ENCODE data around the gene FBXL5. TPM values are rescaled to one million over a fixed set of nuclear protein-coding genes. Genes with fewer than 3 reads are reported as not detected.

The FBXL5 gene
- total RNA-seq, 1 donor from 2014 or later, result 92.2 TPM

DNA sequence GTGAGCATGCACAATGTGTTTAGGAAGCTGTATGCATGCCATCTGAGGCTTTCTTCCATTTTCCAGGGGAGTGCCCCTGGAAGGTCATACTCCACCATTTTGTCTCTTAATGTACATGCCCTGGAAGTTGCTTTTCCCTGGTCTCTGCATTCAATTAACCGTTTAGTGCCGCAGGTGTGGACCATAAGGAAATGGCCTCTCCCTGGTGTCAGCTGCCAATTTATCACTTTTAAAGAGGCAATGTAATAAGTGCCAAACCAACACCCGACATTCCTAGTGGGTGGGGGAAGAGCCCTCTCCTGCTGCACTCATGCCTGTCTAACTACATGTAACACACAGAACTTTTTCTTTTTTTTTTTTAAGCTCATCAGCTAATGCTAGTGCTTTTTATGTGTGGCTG is 40.6 kb upstream of the FBXL5 start:
- H3K36me3 Mint-ChIP-seq (ENCODE audit: low read depth, unreplicated experiment), result peaks cover 11% of the 10 kb centered on the region
- Histone ChIP-seq H3K9me3 (ENCODE audit: insufficient read depth, low read depth, low read length) (no peaks in the 10 kb centered on the region), H3K27ac (ENCODE audit: low read depth, low read length) (peak overlapping the region; percentile 99), H3K79me2 (ENCODE audit: insufficient read depth, low read length) (no peaks in the 10 kb centered on the region), H3K27me3 (ENCODE audit: insufficient read depth, low read length) (no peaks in the 10 kb centered on the region), H3K9ac (ENCODE audit: low read length) (peak overlapping the region; percentile 76), H2AFZ (ENCODE audit: low read depth, low read length) (no peak overlapping the region), H3K4me2 (ENCODE audit: low read length) (peak overlapping the region; percentile 78), H4K20me1 (ENCODE audit: insufficient read depth, low read length) (no peaks in the 10 kb centered on the region), H3K4me3 (ENCODE audit: insufficient read depth, low read depth, low read length) (peak overlapping the region; percentile 13), H3K36me3 (ENCODE audit: insufficient read depth, low read length) (no peaks in the 10 kb centered on the region), H3K4me1 (ENCODE audit: insufficient read depth, low read length) (peaks cover 44% of the 10 kb centered on the region)
- FAIRE-seq (no peak), DNase-seq (ENCODE audit: low read depth) (peak; percentile 47)
- H3K27ac Mint-ChIP-seq (ENCODE audit: unreplicated experiment), result peak overlapping the region; percentile 97
- peak overlapping the region; percentile 47 for H3K4me3 Mint-ChIP-seq (ENCODE audit: unreplicated experiment)
- peaks cover 11% of the 10 kb centered on the region for H3K9me3 Mint-ChIP-seq (ENCODE audit: unreplicated experiment)
- no peaks in the 10 kb centered on the region for H3K27me3 Mint-ChIP-seq (ENCODE audit: low read depth, unreplicated experiment)
- peaks cover 52% of the 10 kb centered on the region for H3K4me1 Mint-ChIP-seq (ENCODE audit: low read depth, unreplicated experiment)
- no peak for TF ChIP-seq CTCF (IDR thresholded peaks at IDR 0.05; ENCODE audit: insufficient read depth, low read depth, low read length)
- no peak for TF ChIP-seq EZH2 (IDR thresholded peaks at IDR 0.05; ENCODE audit: insufficient read depth, low read length)

DNA sequence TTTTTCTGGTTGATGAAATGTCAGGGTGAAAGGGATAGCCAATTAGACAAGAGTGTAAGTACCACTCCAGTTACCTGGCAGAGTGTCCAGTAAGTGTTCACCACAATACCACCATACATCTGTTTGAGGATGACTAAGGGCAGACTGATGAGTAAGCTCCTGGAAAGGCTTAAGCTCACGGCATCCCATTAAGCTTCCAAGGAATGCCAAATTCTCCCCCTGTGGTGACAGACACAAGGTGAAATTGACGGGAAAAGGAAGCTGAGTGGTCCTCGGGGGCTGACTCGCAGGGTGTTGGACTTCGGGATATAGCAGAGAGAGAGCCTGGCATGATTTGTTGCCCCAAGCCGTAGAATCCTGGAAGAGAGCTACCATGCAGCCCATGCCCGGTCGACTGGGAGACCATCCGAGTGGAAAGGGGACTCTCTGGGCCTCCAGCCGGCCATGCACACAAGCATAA is 40.1 kb upstream of the FBXL5 start:
- Histone ChIP-seq H3K9ac (ENCODE audit: low read length) (peak overlapping the region; percentile 76), H3K36me3 (ENCODE audit: insufficient read depth, low read length) (no peaks in the 10 kb centered on the region), H2AFZ (ENCODE audit: low read depth, low read length) (no peak overlapping the region), H3K4me3 (ENCODE audit: insufficient read depth, low read depth, low read length) (peak overlapping the region; percentile 13), H3K9me3 (ENCODE audit: insufficient read depth, low read depth, low read length) (no peaks in the 10 kb centered on the region), H3K4me1 (ENCODE audit: insufficient read depth, low read length) (peaks cover 47% of the 10 kb centered on the region), H4K20me1 (ENCODE audit: insufficient read depth, low read length) (no peaks in the 10 kb centered on the region), H3K27me3 (ENCODE audit: insufficient read depth, low read length) (no peaks in the 10 kb centered on the region), H3K4me2 (ENCODE audit: low read length) (peak overlapping the region; percentile 78), H3K27ac (ENCODE audit: low read depth, low read length) (peak overlapping the region; percentile 99), H3K79me2 (ENCODE audit: insufficient read depth, low read length) (no peaks in the 10 kb centered on the region)
- no peak overlapping the region for H3K4me3 Mint-ChIP-seq (ENCODE audit: unreplicated experiment)
- H3K27ac Mint-ChIP-seq (ENCODE audit: unreplicated experiment), result peak overlapping the region; percentile 97
- peaks cover 55% of the 10 kb centered on the region for H3K4me1 Mint-ChIP-seq (ENCODE audit: low read depth, unreplicated experiment)
- peak; percentile 100 for DNase-seq (ENCODE audit: low read depth)
- peak; percentile 100 for FAIRE-seq
- TF ChIP-seq CTCF (IDR thresholded peaks at IDR 0.05; ENCODE audit: insufficient read depth, low read depth, low read length), result no peak
- TF ChIP-seq EZH2 (IDR thresholded peaks at IDR 0.05; ENCODE audit: insufficient read depth, low read length), result no peak
- peaks cover 11% of the 10 kb centered on the region for H3K36me3 Mint-ChIP-seq (ENCODE audit: low read depth, unreplicated experiment)
- H3K27me3 Mint-ChIP-seq (ENCODE audit: low read depth, unreplicated experiment), result no peaks in the 10 kb centered on the region
- H3K9me3 Mint-ChIP-seq (ENCODE audit: unreplicated experiment), result peaks cover 11% of the 10 kb centered on the region

- Mint-ChIP-seq H3K27me3 (ENCODE audit: low read depth, unreplicated experiment) (no peaks in the 10 kb centered on the region), H3K4me3 (ENCODE audit: unreplicated experiment) (no peak overlapping the region), H3K9me3 (ENCODE audit: unreplicated experiment) (peaks cover 10% of the 10 kb centered on the region), H3K27ac (ENCODE audit: unreplicated experiment) (peak overlapping the region; percentile 53), H3K4me1 (ENCODE audit: low read depth, unreplicated experiment) (peaks cover 62% of the 10 kb centered on the region), H3K36me3 (ENCODE audit: low read depth, unreplicated experiment) (peaks cover 8% of the 10 kb centered on the region)
- Histone ChIP-seq H4K20me1 (ENCODE audit: insufficient read depth, low read length) (no peaks in the 10 kb centered on the region), H3K4me2 (ENCODE audit: low read length) (peak overlapping the region; percentile 58), H3K4me3 (ENCODE audit: insufficient read depth, low read depth, low read length) (no peak overlapping the region), H3K27ac (ENCODE audit: low read depth, low read length) (peak overlapping the region; percentile 99), H3K36me3 (ENCODE audit: insufficient read depth, low read length) (peaks cover under 1% of the 10 kb centered on the region), H3K79me2 (ENCODE audit: insufficient read depth, low read length) (no peaks in the 10 kb centered on the region), H3K27me3 (ENCODE audit: insufficient read depth, low read length) (no peaks in the 10 kb centered on the region), H2AFZ (ENCODE audit: low read depth, low read length) (no peak overlapping the region), H3K9ac (ENCODE audit: low read length) (peak overlapping the region; percentile 69), H3K4me1 (ENCODE audit: insufficient read depth, low read length) (peaks cover 55% of the 10 kb centered on the region), H3K9me3 (ENCODE audit: insufficient read depth, low read depth, low read length) (no peaks in the 10 kb centered on the region)
- FAIRE-seq, result peak; percentile 17
- no peak for TF ChIP-seq EZH2 (IDR thresholded peaks at IDR 0.05; ENCODE audit: insufficient read depth, low read length)
- TF ChIP-seq CTCF (IDR thresholded peaks at IDR 0.05; ENCODE audit: insufficient read depth, low read depth, low read length), result no peak
- peak; percentile 53 for DNase-seq (ENCODE audit: low read depth)
Observed at GRCh38 chr4:15694431-15694830, 39.3 kb upstream of the FBXL5 start.

Measured in astrocyte (in vitro differentiated cells and primary cell).